Lower lobe of right lung (tissue), 2 donors: Measurements from ENCODE around the gene ZNF148. TPM values are rescaled to one million over a fixed set of nuclear protein-coding genes. Genes with fewer than 3 reads are reported as not detected.

ENCODE experiments used
- ATAC-seq, 2 donors: fragments of 200-7000 bp; cut with Tn5 transposase; one replicate each; pipeline ENCODE4 v1.9.1; 2020 to 2022; ENCODE audit warnings: mild to moderate bottlenecking in 2 of 2, moderate library complexity in 2 of 2
- DNase-seq: peaks from one replicate; pipeline ENCODE4 v3.0.0-alpha.2; 2020
- H3K27ac ChIP-seq: fragments of 200-600 bp; one replicate; pipeline ENCODE4 v1.8.0; 2022
- H3K27me3 ChIP-seq: fragments of 200-600 bp; one replicate; pipeline ENCODE4 v1.8.0; 2022; ENCODE audit warnings: low read depth
- H3K36me3 ChIP-seq: fragments of 200-600 bp; one replicate; pipeline ENCODE4 v1.8.0; 2022; ENCODE audit warnings: mild to moderate bottlenecking
- H3K4me1 ChIP-seq: fragments of 200-600 bp; one replicate; pipeline ENCODE4 v1.8.0; 2022
- H3K4me3 ChIP-seq: fragments of 200-600 bp; one replicate; pipeline ENCODE4 v1.8.0; 2022; ENCODE audit warnings: mild to moderate bottlenecking
- H3K9me3 ChIP-seq: fragments of 200-600 bp; one replicate; pipeline ENCODE4 v1.8.0; 2022
- CTCF ChIP-seq: fragments of 200-600 bp; IDR thresholded peaks from one replicate; pipeline ENCODE4 v1.8.0; 2022; ENCODE audit warnings: antibody characterized with exemption, mild to moderate bottlenecking
- intact Hi-C: fragments of 100-400 bp; cut with DNase I; formaldehyde crosslinking; loops from one replicate; pipeline ENCODE4 v1.11.0; 2022
- total RNA-seq: library from RNA; stranded (reverse); fragmentation: NEBNext Ultra II Directional; extraction: Animal tissue kit (Norgen Biotek cat#: 25700); gene quantifications from one replicate; pipeline ENCODE4 v1.2.1, GENCODE V29; 2021
- donor health status: DM: no; HTN: yes; CAD: no; lungs with severe emphysema.

Gene ZNF148
- total RNA-seq, 1 donor from 2014 or later: 48.2 TPM

GRCh38 chr3:125382298-125382697 lies 7.2 kb upstream of the ZNF148 start:
- H3K27me3 ChIP-seq: no peaks in the 10 kb centered on the region
- intact Hi-C loops: no loop called here
- H3K27ac ChIP-seq: no peak overlapping the region
- no peak overlapping the region for H3K4me3 ChIP-seq
- H3K4me1 ChIP-seq: no peaks in the 10 kb centered on the region
- no peak for DNase-seq
- no peak for ATAC-seq
- H3K36me3 ChIP-seq: no peaks in the 10 kb centered on the region
- H3K9me3 ChIP-seq: no peaks in the 10 kb centered on the region
- no peak for TF ChIP-seq CTCF

GRCh38 chr3:125381743-125382142 lies 6.6 kb upstream of the ZNF148 start:
- no peaks in the 10 kb centered on the region for H3K4me1 ChIP-seq
- H3K9me3 ChIP-seq: no peaks in the 10 kb centered on the region
- intact Hi-C loops: no loop called here
- no peak for TF ChIP-seq CTCF
- no peak for ATAC-seq
- H3K27ac ChIP-seq: no peak overlapping the region
- no peak overlapping the region for H3K4me3 ChIP-seq
- no peaks in the 10 kb centered on the region for H3K27me3 ChIP-seq
- no peaks in the 10 kb centered on the region for H3K36me3 ChIP-seq
- no peak for DNase-seq

- no peak overlapping the region for H3K4me3 ChIP-seq
- no peaks in the 10 kb centered on the region for H3K9me3 ChIP-seq
- no peaks in the 10 kb centered on the region for H3K4me1 ChIP-seq
- ATAC-seq (no peak), DNase-seq (no peak)
- H3K36me3 ChIP-seq: no peaks in the 10 kb centered on the region
- no peak overlapping the region for H3K27ac ChIP-seq
- no peaks in the 10 kb centered on the region for H3K27me3 ChIP-seq
- intact Hi-C loops: no loop called here
- TF ChIP-seq CTCF: no peak
These were observed 6.2 kb upstream of the ZNF148 start for GRCh38 chr3:125381314-125381713.

- intact Hi-C loops: no loop called here
- TF ChIP-seq CTCF: no peak
- DNase-seq (no peak), ATAC-seq (no peak)
- Histone ChIP-seq H3K36me3 (no peaks in the 10 kb centered on the region), H3K4me1 (peaks cover 7% of the 10 kb centered on the region), H3K27ac (no peak overlapping the region), H3K4me3 (no peak overlapping the region), H3K27me3 (no peaks in the 10 kb centered on the region), H3K9me3 (no peaks in the 10 kb centered on the region)
These were observed 4.4 kb upstream of the ZNF148 start for GRCh38 chr3:125379483-125379882.

- H3K36me3 ChIP-seq: no peaks in the 10 kb centered on the region
- DNase-seq (no peak), ATAC-seq (no peak)
- no peaks in the 10 kb centered on the region for H3K27me3 ChIP-seq
- H3K27ac ChIP-seq: no peak overlapping the region
- no peaks in the 10 kb centered on the region for H3K9me3 ChIP-seq
- TF ChIP-seq CTCF: no peak
- H3K4me3 ChIP-seq: no peak overlapping the region
- intact Hi-C loops: no loop called here
- H3K4me1 ChIP-seq: peaks cover 12% of the 10 kb centered on the region
These were observed 3.6 kb upstream of the ZNF148 start for GRCh38 chr3:125378762-125379161.
